D721Med (cell line): ENCODE results near the gene NAALADL2.

Experiments
- DNase-seq: peaks from one replicate; pipeline ENCODE4 v3.0.0; 2011; ENCODE audit warnings: low spot score; ENCODE audit not compliant: insufficient read length
- FAIRE-seq: peaks from 2 replicates; lab custom pipeline; 2011; peaks lifted over from hg19 to GRCh38; lab: Jason Lieb, UNC
- CTCF ChIP-seq: IDR thresholded peaks from 2 replicates; pipeline ENCODE4 v1.5.1; 2012; ENCODE audit warnings: mild to moderate bottlenecking, control low read depth; ENCODE audit not compliant: insufficient read depth; ENCODE audit errors: missing control alignments

Gene NAALADL2

DNA sequence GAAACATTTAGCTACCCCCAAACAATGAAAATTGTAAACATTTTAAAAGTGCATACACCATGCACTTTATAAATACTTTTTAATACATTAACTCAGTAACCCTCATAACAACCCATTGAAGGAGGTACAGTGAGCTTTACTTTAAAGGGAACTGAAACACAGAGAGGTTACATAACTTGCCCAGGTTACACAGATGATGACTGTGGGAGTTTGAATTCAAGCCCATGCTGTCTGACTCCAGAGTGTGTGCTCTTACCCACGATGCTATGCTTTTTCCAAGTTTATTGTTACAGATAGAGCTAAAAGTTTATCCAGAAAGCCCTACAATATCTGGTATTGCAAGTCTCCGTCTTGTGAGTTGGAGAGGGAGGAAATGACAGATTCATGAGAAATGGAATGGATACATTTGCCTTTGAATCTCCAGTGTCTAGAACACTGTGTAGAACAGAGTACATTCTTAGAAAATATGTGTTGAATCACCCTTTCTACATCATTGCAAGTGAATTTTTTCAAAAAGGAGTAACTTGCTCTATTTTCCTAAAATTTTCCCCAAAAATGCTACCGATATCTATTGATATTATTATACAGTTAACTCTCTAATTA is 428.3 kb downstream of the NAALADL2 start:
- TF ChIP-seq CTCF = no peak
- no peak for DNase-seq
- FAIRE-seq = no peak

DNA sequence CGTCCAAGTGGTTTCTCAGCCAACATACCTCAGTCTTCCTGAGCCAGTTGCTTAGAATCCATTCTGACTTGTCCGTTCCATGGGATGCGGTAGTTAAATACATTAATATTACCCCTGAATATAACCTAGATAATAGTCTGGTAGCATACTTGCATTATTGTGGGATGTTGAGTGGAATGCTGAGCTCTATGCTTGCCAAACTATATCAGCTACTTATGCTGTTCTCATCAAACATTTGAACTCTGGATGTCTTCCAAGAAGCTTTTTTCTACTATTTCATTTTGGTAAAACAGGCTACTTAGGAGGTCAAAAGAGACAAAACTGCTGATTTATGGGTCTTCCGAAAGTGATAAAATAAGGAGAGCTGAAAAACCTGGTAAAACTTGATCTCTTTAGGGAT is 429.5 kb downstream of the NAALADL2 start:
- DNase-seq = no peak
- no peak for TF ChIP-seq CTCF
- FAIRE-seq = no peak

GRCh38 chr3:175294793-175295192 is 435.7 kb downstream of the NAALADL2 start:
- no peak for TF ChIP-seq CTCF
- DNase-seq (no peak), FAIRE-seq (no peak)

- TF ChIP-seq CTCF = no peak
- DNase-seq (no peak), FAIRE-seq (no peak)
Measured at GRCh38 chr3:175295248-175296130, 436.4 kb downstream of the NAALADL2 start.

DNA sequence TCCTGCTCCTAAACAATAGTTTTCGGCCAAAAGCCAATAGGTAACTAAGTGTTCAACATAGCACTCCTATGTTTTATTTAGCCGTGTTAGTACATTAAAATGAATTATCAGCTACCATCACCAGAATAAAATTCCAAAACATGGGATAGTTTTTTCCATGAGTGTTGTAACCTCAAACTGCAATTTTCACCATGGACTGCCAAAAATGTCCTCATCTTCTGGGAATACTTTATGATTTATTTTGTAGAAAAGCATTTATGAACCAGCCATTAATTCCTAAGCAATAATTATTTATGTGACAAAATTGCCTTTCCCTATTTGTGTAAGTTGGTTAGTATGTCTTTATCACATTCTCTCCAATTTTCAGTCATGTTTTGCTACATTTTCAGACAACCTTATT is 438.1 kb downstream of the NAALADL2 start:
- DNase-seq (no peak), FAIRE-seq (peak; percentile 21)
- no peak for TF ChIP-seq CTCF

DNA sequence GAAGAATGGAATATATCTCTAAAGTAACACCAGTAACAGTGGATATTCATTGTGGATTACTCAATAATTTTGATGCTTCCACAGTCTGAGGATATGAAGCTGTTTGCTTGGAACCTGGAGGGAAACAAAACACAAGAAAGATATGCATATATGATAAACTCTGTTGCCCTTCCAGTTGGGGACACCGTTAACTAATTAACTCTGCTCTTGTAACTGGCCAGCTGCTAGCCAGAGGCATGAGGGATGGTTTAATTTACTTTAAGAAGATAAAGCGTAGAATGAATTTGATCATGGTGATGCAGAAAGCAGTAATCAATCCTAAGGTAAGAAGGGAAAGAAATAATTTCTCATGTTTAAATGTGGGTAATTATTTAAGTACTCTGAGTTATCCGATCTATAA is 442.6 kb downstream of the NAALADL2 start:
- no peak for FAIRE-seq
- TF ChIP-seq CTCF = no peak
- no peak for DNase-seq

DNA sequence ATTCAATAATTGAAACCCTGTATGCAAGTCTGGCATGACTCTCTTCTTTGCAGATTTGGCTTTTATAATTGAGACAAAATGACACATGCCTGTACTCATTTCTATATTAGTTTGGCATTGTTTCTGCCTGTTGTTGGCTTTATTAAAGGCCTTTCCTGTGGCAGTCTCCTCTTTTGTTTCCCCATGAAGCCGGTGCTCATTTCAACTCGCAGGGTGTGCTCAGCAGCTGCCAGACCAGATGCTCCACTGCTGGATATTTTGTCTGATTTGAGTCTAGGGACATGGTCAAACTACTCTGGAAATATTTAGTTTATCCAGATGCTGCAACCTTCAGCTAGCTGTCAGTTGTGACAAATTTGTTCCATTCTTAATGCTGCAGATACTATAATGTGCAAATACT is 445.3 kb downstream of the NAALADL2 start:
- DNase-seq = no peak
- no peak for FAIRE-seq
- no peak for TF ChIP-seq CTCF
